ENCODE results near the gene RC3H1. TPM values are rescaled to one million over a fixed set of nuclear protein-coding genes. Genes with fewer than 3 reads are reported as not detected.

RC3H1 gene
- total and polyA plus RNA-seq, 5 donors = 4.3 to 25.0 (median 23.3) TPM

GRCh38 chr1:174021591-174022079, 522 bp downstream of the RC3H1 start:
- no peaks in the 10 kb centered on the region for H3K9me3 ChIP-seq (ENCODE audit: control insufficient read depth, low read length)
- H3K27me3 ChIP-seq (ENCODE audit: control insufficient read depth, insufficient read depth) = no peaks in the 10 kb centered on the region
- H3K4me3 ChIP-seq (ENCODE audit: low read length) = peak overlapping the region; percentile 79
- peak overlapping the region; percentile 87 for H3K27ac ChIP-seq (ENCODE audit: low read length)
- WGBS = under 1% methylated on average over 36 of the region's 36 CpGs
- ATAC-seq (peak; percentile 57 to 66), DNase-seq (peak; percentile 54 to 77 (median 71))
- H3K4me1 ChIP-seq (ENCODE audit: control insufficient read depth, insufficient read depth, low read length) = peaks cover 2% of the 10 kb centered on the region
- intact Hi-C loops (cut with DNase I) = no loop called here

DNA sequence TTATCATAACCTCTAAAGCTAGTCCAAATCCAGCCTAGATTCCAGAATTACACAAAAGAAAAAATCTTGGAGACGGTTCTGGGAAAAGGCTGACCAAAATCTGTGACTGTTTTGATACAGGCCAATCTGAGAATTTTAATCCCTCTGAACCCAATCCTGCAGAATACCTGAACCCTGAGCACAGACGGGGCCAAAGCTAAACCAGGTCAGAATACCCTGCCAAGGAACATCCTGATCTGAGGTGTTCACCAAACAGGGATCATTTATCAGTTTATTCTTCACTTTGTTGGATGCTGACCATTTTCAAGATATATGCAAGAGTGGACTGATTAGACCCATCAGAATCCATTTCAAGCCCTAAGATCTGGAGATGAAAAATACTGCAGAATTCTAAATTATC, 3.6 kb downstream of the RC3H1 start:
- peaks cover 2% of the 10 kb centered on the region for H3K4me1 ChIP-seq (ENCODE audit: control insufficient read depth, insufficient read depth, low read length)
- H3K4me3 ChIP-seq (ENCODE audit: low read length) = no peak overlapping the region
- H3K27ac ChIP-seq (ENCODE audit: low read length) = no peak overlapping the region
- intact Hi-C loops (cut with DNase I) = no loop called here
- 42% methylated on average over 2 of the region's 2 CpGs for WGBS
- no peak for ATAC-seq
- no peaks in the 10 kb centered on the region for H3K9me3 ChIP-seq (ENCODE audit: control insufficient read depth, low read length)
- H3K27me3 ChIP-seq (ENCODE audit: control insufficient read depth, insufficient read depth) = no peaks in the 10 kb centered on the region
- DNase-seq = no peak

DNA sequence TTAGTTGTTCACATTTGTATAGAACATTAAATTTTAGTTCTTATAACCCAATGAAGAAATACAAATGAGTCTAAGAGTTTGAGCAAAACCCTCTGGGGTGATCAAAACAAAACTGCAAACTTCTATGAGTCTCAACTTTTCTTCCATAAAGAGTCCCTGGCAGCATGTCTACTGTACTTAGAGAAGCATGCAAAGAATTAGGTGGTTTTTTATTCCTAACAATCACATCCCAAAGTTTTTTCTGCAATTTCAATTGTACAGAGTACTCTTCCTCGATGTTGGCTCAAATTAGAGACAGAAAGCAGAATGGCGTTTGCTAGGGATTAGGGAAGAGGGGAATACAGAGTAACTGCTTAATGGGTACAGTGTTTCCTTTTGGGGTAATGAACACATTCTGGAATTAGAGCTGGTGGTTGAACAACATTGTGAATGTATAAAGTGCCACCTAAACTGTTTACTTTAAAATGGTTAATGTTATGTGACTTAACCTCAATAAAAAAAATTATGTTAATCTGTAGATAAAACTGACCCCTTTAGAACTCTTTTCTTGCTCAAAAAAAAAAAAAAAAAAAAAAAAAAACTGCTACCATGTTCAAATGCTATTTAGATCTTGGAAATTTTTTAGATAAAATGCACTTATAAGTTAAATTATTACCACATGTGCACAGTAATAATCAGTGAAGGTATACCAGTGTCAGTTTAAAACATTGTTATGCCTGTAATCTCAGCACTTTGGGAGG, 4.8 kb downstream of the RC3H1 start:
- intact Hi-C loops (cut with DNase I) = no loop called here
- Histone ChIP-seq H3K4me1 (ENCODE audit: control insufficient read depth, insufficient read depth, low read length) (peaks cover 2% of the 10 kb centered on the region), H3K27ac (ENCODE audit: low read length) (no peak overlapping the region), H3K9me3 (ENCODE audit: control insufficient read depth, low read length) (no peaks in the 10 kb centered on the region), H3K4me3 (ENCODE audit: low read length) (no peak overlapping the region), H3K27me3 (ENCODE audit: control insufficient read depth, insufficient read depth) (no peaks in the 10 kb centered on the region)
- WGBS = 33% methylated on average over 2 of the region's 2 CpGs
- no peak for DNase-seq
- no peak for ATAC-seq

DNA sequence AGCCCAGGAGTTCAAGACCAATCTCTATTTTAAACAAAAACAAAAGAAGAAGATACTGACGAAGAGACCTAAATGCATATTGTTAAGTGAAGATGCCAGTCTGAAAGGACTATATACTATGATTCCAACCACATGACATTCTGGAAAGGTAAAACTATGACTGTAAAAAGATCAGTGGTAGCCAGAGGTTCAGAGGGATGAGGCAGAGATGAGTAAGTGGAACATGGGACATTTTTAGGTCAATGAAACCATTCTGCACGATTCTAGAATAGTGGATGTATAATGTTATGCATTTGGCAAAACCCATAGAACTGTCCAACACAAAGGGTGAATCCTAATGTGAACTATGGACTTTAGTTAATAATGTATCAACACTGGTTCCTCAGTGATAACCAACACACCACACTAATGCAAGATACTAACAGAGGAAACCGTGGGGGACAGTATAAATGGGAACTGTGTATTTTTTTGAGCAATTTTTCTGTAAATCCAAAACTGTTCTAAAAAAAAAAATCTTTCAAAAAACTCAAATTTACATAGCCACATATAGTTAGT, 8.2 kb downstream of the RC3H1 start:
- WGBS = 81% methylated on average over 3 of the region's 3 CpGs
- Histone ChIP-seq H3K27ac (ENCODE audit: low read length) (no peak overlapping the region), H3K9me3 (ENCODE audit: control insufficient read depth, low read length) (no peaks in the 10 kb centered on the region), H3K4me3 (ENCODE audit: low read length) (no peak overlapping the region), H3K4me1 (ENCODE audit: control insufficient read depth, insufficient read depth, low read length) (peaks cover 2% of the 10 kb centered on the region), H3K27me3 (ENCODE audit: control insufficient read depth, insufficient read depth) (no peaks in the 10 kb centered on the region)
- intact Hi-C loops (cut with DNase I) = no loop called here
- no peak for ATAC-seq
- DNase-seq = no peak

DNA sequence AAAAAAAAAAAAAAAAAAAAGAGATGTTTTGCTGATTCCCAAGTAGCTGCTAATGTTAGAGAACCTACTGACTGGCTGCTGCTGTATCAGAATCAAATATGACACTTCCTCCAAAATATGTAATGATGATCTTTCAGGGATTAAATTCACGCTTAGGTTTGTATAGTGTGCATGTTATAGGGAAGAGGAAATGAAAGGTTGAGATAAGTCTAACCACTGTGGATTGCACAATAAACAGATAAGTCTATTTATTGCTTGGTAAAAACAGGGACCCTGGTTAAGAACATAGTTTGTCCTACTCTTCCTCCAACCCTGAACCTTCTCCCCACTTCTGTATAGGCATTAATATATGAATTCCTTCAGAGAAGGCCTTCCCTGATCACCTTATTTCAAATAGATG, 13.2 kb downstream of the RC3H1 start:
- no peak overlapping the region for H3K27ac ChIP-seq (ENCODE audit: low read length)
- DNase-seq (no peak), ATAC-seq (no peak)
- WGBS = 80% methylated on average over 1 of the region's 1 CpG
- H3K4me3 ChIP-seq (ENCODE audit: low read length) = no peak overlapping the region
- H3K4me1 ChIP-seq (ENCODE audit: control insufficient read depth, insufficient read depth, low read length) = peaks cover 4% of the 10 kb centered on the region
- no peaks in the 10 kb centered on the region for H3K9me3 ChIP-seq (ENCODE audit: control insufficient read depth, low read length)
- H3K27me3 ChIP-seq (ENCODE audit: control insufficient read depth, insufficient read depth) = no peaks in the 10 kb centered on the region
- intact Hi-C loops (cut with DNase I) = no loop called here

- Histone ChIP-seq H3K4me1 (ENCODE audit: control insufficient read depth, insufficient read depth, low read length) (peaks cover 4% of the 10 kb centered on the region), H3K27me3 (ENCODE audit: control insufficient read depth, insufficient read depth) (no peaks in the 10 kb centered on the region), H3K9me3 (ENCODE audit: control insufficient read depth, low read length) (no peaks in the 10 kb centered on the region), H3K4me3 (ENCODE audit: low read length) (no peak overlapping the region), H3K27ac (ENCODE audit: low read length) (no peak overlapping the region)
- 92% methylated on average over 2 of the region's 2 CpGs for WGBS
- ATAC-seq (no peak), DNase-seq (no peak)
- intact Hi-C loops (cut with DNase I) = no loop called here
Observed at GRCh38 chr1:174008269-174008668, 13.9 kb downstream of the RC3H1 start.

GRCh38 chr1:174007851-174008250, 14.3 kb downstream of the RC3H1 start:
- Histone ChIP-seq H3K4me3 (ENCODE audit: low read length) (no peak overlapping the region), H3K4me1 (ENCODE audit: control insufficient read depth, insufficient read depth, low read length) (peaks cover 4% of the 10 kb centered on the region), H3K27me3 (ENCODE audit: control insufficient read depth, insufficient read depth) (no peaks in the 10 kb centered on the region), H3K9me3 (ENCODE audit: control insufficient read depth, low read length) (no peaks in the 10 kb centered on the region), H3K27ac (ENCODE audit: low read length) (no peak overlapping the region)
- ATAC-seq (no peak), DNase-seq (no peak)
- intact Hi-C loops (cut with DNase I) = no loop called here

GRCh38 chr1:174005032-174005431, 17.1 kb downstream of the RC3H1 start:
- intact Hi-C loops (cut with DNase I) = no loop called here
- no peak for DNase-seq
- H3K27ac ChIP-seq (ENCODE audit: low read length) = no peak overlapping the region
- no peak overlapping the region for H3K4me3 ChIP-seq (ENCODE audit: low read length)
- peak; percentile 77 to 89 for ATAC-seq
- H3K4me1 ChIP-seq (ENCODE audit: control insufficient read depth, insufficient read depth, low read length) = peaks cover 6% of the 10 kb centered on the region
- H3K9me3 ChIP-seq (ENCODE audit: control insufficient read depth, low read length) = no peaks in the 10 kb centered on the region
- no peaks in the 10 kb centered on the region for H3K27me3 ChIP-seq (ENCODE audit: control insufficient read depth, insufficient read depth)
- WGBS = 13% methylated on average over 2 of the region's 2 CpGs

GRCh38 chr1:174003867-174004266, 18.3 kb downstream of the RC3H1 start:
- intact Hi-C loops (cut with DNase I) = no loop called here
- H3K27ac ChIP-seq (ENCODE audit: low read length) = no peak overlapping the region

GRCh38 chr1:174001573-174001972, 20.6 kb downstream of the RC3H1 start:
- intact Hi-C loops (cut with DNase I) = no loop called here
- Histone ChIP-seq H3K4me3 (ENCODE audit: low read length) (no peak overlapping the region), H3K9me3 (ENCODE audit: control insufficient read depth, low read length) (no peaks in the 10 kb centered on the region), H3K27ac (ENCODE audit: low read length) (no peak overlapping the region), H3K27me3 (ENCODE audit: control insufficient read depth, insufficient read depth) (no peaks in the 10 kb centered on the region), H3K4me1 (ENCODE audit: control insufficient read depth, insufficient read depth, low read length) (peaks cover 6% of the 10 kb centered on the region)
- ATAC-seq (no peak), DNase-seq (no peak)
- WGBS = 76% methylated on average over 3 of the region's 3 CpGs

More at GRCh38 chr1:174003867-174004266, 18.3 kb downstream of the RC3H1 start:
- no peak for ATAC-seq
- Histone ChIP-seq H3K27me3 (ENCODE audit: control insufficient read depth, insufficient read depth) (no peaks in the 10 kb centered on the region), H3K4me1 (ENCODE audit: control insufficient read depth, insufficient read depth, low read length) (peaks cover 6% of the 10 kb centered on the region), H3K4me3 (ENCODE audit: low read length) (no peak overlapping the region), H3K9me3 (ENCODE audit: control insufficient read depth, low read length) (no peaks in the 10 kb centered on the region)
- 95% methylated on average over 4 of the region's 4 CpGs for WGBS
- DNase-seq = no peak

- no peak for DNase-seq
- Histone ChIP-seq H3K27me3 (ENCODE audit: control insufficient read depth, insufficient read depth) (no peaks in the 10 kb centered on the region), H3K4me3 (ENCODE audit: low read length) (no peak overlapping the region), H3K9me3 (ENCODE audit: control insufficient read depth, low read length) (no peaks in the 10 kb centered on the region), H3K4me1 (ENCODE audit: control insufficient read depth, insufficient read depth, low read length) (peaks cover 6% of the 10 kb centered on the region), H3K27ac (ENCODE audit: low read length) (no peak overlapping the region)
- no peak for ATAC-seq
- intact Hi-C loops (cut with DNase I) = no loop called here
- 57% methylated on average over 3 of the region's 3 CpGs for WGBS
Observed at GRCh38 chr1:174000371-174000770, 21.8 kb downstream of the RC3H1 start.

Data from right cardiac atrium (tissue), 5 donors.